Memory B cell (primary cell): Measurements from ENCODE around the gene SH3GL1.

Experiments used
- ATAC-seq: fragments of 150-1000 bp; cut with Tn5 transposase; 2 replicates; pipeline ENCODE4 v1.10.0; 2021; ENCODE audit warnings: low read depth, mild to moderate bottlenecking, moderate library complexity
- DNase-seq, 2 donors: peaks; one replicate each; pipeline ENCODE4 v3.0.0; 2022; ENCODE audit warnings: low spot score in 2 of 2
- H3K27ac Mint-ChIP-seq: one replicate; pipeline ENCODE4 v1.8.0; 2022; ENCODE audit warnings: mild to moderate bottlenecking, moderate library complexity, mixed read lengths
- H3K27me3 Mint-ChIP-seq: one replicate; pipeline ENCODE4 v1.8.0; 2022; ENCODE audit warnings: mixed read lengths
- H3K36me3 Mint-ChIP-seq: one replicate; pipeline ENCODE4 v1.8.0; 2022; ENCODE audit warnings: mild to moderate bottlenecking, mixed read lengths
- H3K4me1 Mint-ChIP-seq: one replicate; pipeline ENCODE4 v1.8.0; 2022; ENCODE audit warnings: mixed read lengths
- H3K4me3 Mint-ChIP-seq: one replicate; pipeline ENCODE4 v1.8.0; 2022; ENCODE audit warnings: mild to moderate bottlenecking, moderate library complexity, mixed read lengths
- H3K9me3 Mint-ChIP-seq: one replicate; pipeline ENCODE4 v1.8.0; 2022; ENCODE audit warnings: mixed read lengths

The SH3GL1 gene

DNA sequence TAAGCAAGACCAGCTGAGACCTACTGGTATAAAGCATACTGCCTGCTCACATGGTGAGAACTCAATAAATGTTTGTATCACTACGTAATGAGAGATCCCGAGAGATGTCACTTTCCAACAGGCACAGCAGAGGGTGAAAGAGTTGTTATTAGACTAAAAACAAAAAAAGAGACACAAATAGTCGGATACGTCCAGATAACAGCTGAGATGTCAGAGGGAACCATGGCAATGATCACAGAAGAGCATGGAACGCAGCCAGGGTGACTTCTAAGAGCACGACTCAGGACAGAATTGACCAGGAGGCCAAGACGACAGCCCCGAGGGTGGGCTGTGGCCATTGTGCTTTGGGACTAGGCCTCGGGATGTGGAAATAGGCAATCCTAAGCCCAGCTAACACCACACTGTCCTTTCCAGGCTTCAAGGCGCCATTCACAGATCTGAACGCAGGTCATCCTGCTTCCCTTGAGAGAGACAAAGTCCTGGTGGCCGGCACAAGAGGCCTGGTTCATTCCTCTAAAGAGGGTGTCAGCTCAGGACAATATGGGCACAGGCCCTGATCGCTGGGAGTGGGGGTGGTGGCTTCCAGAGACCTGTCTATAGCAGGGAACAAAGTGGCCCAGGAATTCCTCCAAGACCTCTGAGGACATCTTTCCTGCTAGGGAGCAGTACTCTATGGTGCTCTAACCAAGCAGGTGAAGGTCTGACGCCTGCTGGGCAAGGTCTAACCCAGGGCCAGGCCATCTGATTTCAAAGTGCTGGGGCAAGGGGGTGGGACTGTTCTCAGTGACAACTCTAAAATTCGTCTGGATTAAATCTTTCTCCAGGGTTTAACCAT lies 3.2 kb downstream of the SH3GL1 start:
- no peak overlapping the region for H3K4me3 Mint-ChIP-seq
- H3K36me3 Mint-ChIP-seq, result peaks cover 3% of the 10 kb centered on the region
- H3K27me3 Mint-ChIP-seq, result no peaks in the 10 kb centered on the region
- H3K27ac Mint-ChIP-seq, result no peak overlapping the region
- no peaks in the 10 kb centered on the region for H3K9me3 Mint-ChIP-seq
- peaks cover 48% of the 10 kb centered on the region for H3K4me1 Mint-ChIP-seq
- ATAC-seq, result no peak
- DNase-seq, result no peak

DNA sequence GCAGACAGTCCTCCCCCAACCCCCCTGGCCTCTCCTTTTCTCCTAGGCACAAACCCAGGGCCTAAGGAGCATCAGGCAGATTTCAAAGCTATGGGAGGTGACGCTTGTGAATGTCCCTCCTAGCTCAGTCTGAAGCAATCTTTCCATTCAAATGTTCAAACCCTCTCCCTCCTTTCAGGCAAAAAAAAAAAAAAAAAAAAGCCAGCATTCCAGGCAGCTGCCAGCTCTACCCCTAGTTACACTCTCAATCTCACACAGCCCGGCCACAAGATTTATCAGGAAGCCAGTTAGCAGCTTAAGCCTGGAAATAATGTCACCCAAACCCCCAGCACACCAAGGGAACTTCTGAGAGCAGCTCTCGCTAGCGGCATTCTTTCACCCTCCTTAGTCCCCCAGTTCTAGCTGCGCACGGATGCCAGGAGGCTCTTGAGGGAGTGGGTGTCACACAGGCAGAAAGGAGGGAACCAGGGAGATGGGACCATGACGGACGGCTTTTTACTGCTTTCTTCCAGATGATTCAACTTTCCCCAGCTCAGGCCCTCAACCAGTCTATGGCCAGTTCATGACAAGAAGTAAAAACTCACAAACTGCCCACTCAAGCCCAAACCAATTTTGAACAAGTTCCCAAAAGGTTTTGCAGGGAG lies 6.3 kb downstream of the SH3GL1 start:
- H3K4me1 Mint-ChIP-seq, result peaks cover 41% of the 10 kb centered on the region
- H3K36me3 Mint-ChIP-seq, result peaks cover 8% of the 10 kb centered on the region
- H3K4me3 Mint-ChIP-seq, result no peak overlapping the region
- H3K9me3 Mint-ChIP-seq, result no peaks in the 10 kb centered on the region
- H3K27me3 Mint-ChIP-seq, result no peaks in the 10 kb centered on the region
- no peak for ATAC-seq
- no peak for DNase-seq
- peak overlapping the region; percentile 14 for H3K27ac Mint-ChIP-seq

DNA sequence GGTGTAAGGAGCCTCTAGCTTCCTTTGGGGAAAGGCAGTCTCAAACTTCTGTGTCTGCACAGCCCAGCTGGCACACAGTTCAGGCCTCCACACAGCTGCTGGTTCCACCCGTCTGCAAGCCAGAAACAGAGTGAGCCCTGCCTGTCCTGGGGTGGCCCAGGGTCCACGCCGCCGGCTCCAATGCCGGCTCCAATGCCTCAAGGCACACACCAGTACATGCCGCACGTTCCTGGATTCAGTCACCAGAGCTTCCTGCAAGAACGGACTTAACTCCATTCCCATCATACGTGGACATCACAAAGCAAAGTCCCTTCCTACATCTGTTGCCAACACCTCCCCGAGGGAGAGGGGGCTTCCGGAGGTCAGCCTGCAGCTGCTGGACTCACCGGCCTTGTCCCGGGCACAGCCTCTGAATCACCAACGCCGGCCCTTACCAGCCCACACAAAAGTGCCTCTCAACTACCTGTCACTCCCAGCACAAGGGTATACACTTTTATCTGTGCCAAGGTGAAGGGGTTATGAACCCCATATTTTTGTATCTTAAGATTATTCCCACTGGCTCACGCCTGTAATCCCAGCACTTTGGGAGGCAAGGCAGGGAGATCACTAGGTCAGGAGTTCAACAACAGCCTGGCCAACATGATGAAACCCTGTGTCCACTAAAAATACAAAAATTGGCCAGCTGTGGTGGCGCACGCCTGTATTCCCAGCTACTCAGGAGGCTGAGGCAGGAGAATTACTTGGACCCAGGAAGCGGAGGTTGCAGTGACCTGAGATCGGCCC lies 8.5 kb downstream of the SH3GL1 start:
- no peaks in the 10 kb centered on the region for H3K9me3 Mint-ChIP-seq
- ATAC-seq (no peak), DNase-seq (no peak)
- no peak overlapping the region for H3K27ac Mint-ChIP-seq
- H3K4me1 Mint-ChIP-seq, result peaks cover 38% of the 10 kb centered on the region
- no peak overlapping the region for H3K4me3 Mint-ChIP-seq
- peaks cover 10% of the 10 kb centered on the region for H3K36me3 Mint-ChIP-seq
- H3K27me3 Mint-ChIP-seq, result no peaks in the 10 kb centered on the region

DNA sequence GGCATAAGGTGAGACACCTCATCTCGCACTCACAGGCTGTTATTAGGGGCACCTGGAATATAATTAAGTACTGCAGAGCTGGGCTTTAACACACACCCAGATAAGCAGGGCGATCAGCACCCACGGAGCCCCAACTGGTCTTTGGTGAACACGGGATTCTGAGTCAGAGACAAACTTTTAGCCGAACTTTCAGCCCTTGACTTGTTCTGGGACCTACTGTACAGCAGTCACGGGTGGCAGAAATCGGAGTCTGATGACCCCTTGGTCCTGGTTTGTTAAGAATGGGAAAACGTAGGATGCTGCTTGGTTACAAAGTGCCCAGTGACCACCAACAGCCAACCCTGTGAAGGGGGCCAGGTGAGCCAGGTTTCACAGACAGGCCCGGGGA lies 9.0 kb downstream of the SH3GL1 start:
- Mint-ChIP-seq H3K9me3 (no peaks in the 10 kb centered on the region), H3K4me1 (peaks cover 35% of the 10 kb centered on the region), H3K4me3 (no peak overlapping the region), H3K27ac (no peak overlapping the region), H3K36me3 (peaks cover 10% of the 10 kb centered on the region), H3K27me3 (no peaks in the 10 kb centered on the region)
- ATAC-seq (no peak), DNase-seq (no peak)

DNA sequence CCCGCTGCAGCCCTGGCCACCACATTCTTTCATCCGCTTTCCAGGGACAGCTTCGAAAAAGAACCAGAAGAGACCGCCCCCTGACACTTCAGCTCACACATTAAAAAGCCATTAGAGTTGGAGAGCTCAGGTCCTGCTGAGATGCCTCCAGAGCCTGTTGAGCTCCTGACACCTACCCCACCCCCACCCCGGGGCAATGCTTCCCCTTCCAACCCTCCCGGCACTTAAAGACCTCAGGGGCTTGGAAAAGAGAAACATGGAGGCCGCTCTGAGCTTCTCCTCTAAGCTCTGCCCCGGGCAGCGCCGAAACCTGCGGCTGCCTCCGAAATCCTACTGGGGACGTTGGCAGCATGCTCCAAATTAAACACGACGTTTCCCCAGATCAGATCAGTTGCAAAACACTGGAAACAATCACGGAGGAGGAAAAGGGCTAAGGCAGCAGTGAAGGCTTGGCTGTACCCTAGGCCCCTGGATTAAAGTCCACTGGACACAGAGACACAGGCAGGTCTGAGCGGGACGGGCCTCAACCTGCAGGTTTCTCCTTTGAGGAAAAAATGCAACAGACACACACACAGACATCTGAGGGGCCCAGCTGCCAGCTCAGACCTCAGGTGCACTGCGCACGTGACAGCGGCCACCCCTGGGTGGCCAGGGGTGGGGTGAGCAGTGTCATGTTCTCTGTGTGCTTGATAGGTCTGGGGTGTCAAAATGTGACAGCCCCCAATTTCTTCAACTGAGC lies 9.6 kb downstream of the SH3GL1 start:
- Mint-ChIP-seq H3K4me1 (peaks cover 35% of the 10 kb centered on the region), H3K36me3 (peaks cover 10% of the 10 kb centered on the region), H3K27ac (peak overlapping the region; percentile 18), H3K27me3 (no peaks in the 10 kb centered on the region), H3K9me3 (no peaks in the 10 kb centered on the region), H3K4me3 (no peak overlapping the region)
- DNase-seq, result no peak
- ATAC-seq, result no peak

DNA sequence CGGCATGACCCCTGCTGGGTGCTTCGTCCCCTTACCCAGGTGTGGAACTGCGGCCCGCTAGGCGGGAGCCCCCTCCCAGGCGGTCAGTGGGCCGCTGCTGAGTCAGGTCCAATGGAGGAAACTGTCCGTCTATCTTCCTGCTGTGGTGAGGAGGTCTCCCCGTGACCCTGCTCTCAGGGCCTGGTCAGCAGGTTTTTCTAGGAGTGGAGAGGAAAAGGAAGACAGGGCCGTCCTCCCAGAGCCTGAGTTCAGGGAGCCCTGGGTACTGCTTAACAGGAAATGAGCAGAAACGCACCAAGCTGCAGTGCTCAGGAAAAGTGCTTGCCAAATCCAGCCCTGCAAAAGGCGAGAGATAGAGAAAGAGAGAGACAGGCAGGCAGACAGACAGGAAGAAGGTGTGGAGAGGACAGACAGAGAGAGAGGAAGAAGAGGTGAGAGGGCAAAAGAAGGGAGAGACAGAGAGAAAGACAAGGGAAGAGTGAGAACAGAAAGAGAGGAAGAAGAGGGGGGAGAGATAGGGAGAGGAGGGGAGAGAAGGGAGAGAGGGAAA lies 10.3 kb downstream of the SH3GL1 start:
- peaks cover 33% of the 10 kb centered on the region for H3K4me1 Mint-ChIP-seq
- no peak for DNase-seq

DNA sequence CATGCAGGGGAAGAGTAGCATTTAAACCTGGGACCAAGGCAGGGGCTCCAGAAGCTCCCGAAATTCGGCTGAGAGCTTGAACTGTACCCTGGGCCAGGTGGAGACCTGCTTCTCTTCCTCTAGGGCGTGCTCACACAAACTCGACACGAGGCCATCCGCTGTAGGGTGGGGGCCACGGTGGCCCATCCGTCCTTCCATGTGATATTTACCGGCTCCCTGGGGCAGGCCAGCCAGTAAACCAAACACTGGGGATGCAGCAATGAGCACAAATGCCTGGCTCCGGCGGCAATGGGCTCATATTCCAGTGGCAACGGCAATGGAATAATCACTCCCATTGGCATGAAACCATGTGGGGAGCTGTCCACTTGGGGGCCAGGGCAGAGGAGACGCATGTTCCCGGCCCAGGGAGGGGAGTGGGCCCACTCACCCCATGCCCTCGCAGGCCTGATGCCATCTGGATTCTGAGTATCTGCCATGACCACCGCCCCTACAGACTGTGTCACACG lies 10.8 kb downstream of the SH3GL1 start:
- DNase-seq (no peak), ATAC-seq (no peak)
- Mint-ChIP-seq H3K4me1 (peaks cover 29% of the 10 kb centered on the region), H3K4me3 (no peak overlapping the region), H3K27ac (no peak overlapping the region), H3K36me3 (peaks cover 10% of the 10 kb centered on the region), H3K9me3 (no peaks in the 10 kb centered on the region), H3K27me3 (no peaks in the 10 kb centered on the region)

More for the DNA sequence above, 10.3 kb downstream of the SH3GL1 start:
- ATAC-seq, result no peak
- H3K9me3 Mint-ChIP-seq, result no peaks in the 10 kb centered on the region
- no peak overlapping the region for H3K4me3 Mint-ChIP-seq
- no peaks in the 10 kb centered on the region for H3K27me3 Mint-ChIP-seq
- H3K36me3 Mint-ChIP-seq, result peaks cover 10% of the 10 kb centered on the region
- H3K27ac Mint-ChIP-seq, result peak overlapping the region; percentile 18

DNA sequence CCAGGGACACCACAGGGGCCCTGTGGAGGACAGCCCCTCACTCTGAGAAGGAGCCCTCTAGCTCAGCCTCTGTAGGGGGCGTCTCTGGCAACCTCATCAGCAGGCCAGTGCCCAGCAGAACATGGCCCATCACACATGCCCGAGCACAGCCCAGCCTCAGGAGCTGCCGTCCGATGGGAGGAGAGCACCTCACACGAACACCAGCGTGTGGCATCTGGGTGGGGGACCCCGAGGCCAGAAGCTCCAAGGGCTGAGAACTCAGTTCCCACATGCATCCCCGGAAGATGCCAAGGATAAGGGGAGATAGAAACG lies 11.3 kb downstream of the SH3GL1 start:
- no peak overlapping the region for H3K4me3 Mint-ChIP-seq
- ATAC-seq, result no peak

DNA sequence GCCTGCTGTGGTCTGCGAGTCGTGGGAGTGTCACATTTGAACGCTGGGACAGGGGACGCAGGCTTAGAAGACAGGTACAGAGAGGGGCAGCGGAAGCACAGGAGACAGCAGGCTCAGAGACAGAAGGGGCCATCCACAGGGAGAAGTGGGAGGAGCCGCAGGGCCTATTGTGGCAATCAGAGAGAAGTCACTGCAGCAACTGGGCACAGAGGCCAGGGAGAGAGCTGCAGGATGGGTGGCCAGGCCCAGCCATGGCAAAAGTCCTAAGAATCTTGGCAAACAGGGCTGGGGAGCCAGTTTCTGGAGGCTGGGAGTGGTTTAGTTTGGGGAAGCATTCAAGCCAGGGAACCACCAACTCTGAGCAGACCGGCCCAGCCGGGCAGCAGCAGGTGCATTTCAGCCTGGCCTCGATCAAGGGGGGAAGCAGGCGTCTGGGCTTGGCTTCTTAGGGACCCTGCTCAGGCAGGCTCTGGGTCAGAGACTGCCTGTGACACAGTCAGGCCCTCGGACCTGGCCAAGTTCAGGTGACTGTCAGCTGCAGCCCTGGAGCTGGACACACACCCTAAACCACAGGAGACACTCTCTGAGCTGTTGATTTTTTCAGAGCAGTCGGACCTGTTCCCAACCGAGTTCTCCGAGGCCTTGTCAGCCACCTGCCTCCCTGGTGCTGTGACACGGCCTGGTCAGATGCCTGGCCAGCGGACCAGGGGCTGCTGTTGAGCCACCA lies 11.8 kb downstream of the SH3GL1 start:
- H3K27ac Mint-ChIP-seq, result peak overlapping the region; percentile 22
- no peaks in the 10 kb centered on the region for H3K27me3 Mint-ChIP-seq
- peaks cover 10% of the 10 kb centered on the region for H3K36me3 Mint-ChIP-seq
- H3K4me1 Mint-ChIP-seq, result peaks cover 21% of the 10 kb centered on the region
- DNase-seq, result no peak
- H3K9me3 Mint-ChIP-seq, result no peaks in the 10 kb centered on the region
- no peak overlapping the region for H3K4me3 Mint-ChIP-seq
- ATAC-seq, result no peak

More for the DNA sequence above, 11.3 kb downstream of the SH3GL1 start:
- Mint-ChIP-seq H3K27ac (no peak overlapping the region), H3K36me3 (peaks cover 10% of the 10 kb centered on the region), H3K9me3 (no peaks in the 10 kb centered on the region), H3K4me1 (peaks cover 24% of the 10 kb centered on the region), H3K27me3 (no peaks in the 10 kb centered on the region)
- no peak for DNase-seq

DNA sequence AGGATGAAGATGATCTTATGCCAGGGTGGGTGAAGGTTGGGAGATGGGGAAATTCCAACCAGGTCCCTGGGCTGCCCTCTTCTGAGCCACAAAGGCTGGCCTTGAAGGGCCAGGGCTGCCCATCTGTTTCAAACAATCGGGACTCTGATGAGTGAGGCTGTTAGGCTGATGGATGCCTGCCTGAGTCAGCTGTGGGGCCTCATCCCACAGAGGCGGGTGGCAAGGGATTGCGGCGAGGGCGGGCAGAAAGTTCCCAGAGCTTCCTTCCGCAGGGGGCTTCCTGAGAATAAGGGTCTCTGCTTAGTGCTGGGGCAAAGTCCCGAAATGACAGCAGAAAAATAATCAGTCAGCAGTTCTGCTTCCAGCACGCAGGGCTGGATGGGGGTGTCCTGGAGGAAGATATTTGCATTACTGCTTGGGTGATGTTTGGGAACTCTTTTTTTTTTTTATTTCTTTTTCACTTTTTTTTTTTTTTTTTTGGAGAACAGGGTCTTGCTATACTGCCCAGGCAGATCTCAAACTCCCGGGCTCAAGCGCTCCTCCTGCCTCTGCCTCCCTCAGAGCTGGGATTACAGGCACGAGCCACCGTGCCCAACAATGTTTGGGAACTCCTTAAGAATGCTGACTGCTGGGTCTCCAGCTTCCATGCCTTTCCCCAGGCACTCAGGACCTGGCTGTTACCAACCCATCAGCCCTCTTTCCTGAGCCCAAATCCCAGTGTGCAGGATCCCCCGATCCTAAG lies 14.1 kb downstream of the SH3GL1 start:
- DNase-seq (no peak), ATAC-seq (no peak)
- Mint-ChIP-seq H3K4me1 (peaks cover 26% of the 10 kb centered on the region), H3K27me3 (no peaks in the 10 kb centered on the region), H3K4me3 (no peak overlapping the region), H3K36me3 (peaks cover 10% of the 10 kb centered on the region), H3K9me3 (no peaks in the 10 kb centered on the region), H3K27ac (peak overlapping the region; percentile 41)

DNA sequence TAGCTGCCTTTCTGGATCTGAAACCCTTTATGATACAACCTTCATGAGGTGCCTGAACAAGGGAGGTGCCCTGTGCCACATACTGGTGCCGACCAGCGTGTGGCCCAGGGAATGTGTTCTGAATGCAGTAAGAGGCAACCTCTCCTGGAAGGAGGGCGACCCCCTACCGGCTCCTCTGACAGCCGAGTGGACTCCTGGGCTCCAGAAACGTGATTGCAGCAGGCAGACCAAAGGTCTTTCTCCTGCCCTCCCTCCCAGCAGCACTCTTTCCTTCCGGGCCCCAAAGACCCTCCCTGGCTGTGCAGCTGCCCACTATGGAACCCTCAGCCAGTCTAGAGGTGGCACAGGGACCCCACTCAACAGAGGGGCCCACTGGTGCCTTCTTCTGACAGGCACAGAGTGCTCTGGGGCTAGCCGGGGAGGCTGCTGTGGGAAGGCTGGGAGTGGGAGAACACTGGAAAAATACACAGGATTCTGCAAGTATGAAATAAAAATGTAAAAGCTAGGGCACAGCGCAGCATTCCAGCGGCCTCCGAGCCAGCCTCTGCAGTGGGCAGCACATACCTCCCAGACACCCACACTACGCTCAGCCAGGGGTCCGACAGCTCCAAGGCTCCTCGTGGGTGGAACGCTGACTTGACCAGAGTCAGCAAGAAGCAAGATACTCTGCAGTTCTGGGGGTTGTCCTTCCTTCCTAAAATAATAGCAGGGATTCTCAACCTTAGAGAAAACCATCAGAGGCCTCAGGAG lies 14.9 kb downstream of the SH3GL1 start:
- Mint-ChIP-seq H3K4me3 (no peak overlapping the region), H3K4me1 (peaks cover 29% of the 10 kb centered on the region), H3K9me3 (no peaks in the 10 kb centered on the region), H3K27ac (no peak overlapping the region), H3K36me3 (peaks cover 10% of the 10 kb centered on the region), H3K27me3 (no peaks in the 10 kb centered on the region)
- DNase-seq (no peak), ATAC-seq (no peak)

DNA sequence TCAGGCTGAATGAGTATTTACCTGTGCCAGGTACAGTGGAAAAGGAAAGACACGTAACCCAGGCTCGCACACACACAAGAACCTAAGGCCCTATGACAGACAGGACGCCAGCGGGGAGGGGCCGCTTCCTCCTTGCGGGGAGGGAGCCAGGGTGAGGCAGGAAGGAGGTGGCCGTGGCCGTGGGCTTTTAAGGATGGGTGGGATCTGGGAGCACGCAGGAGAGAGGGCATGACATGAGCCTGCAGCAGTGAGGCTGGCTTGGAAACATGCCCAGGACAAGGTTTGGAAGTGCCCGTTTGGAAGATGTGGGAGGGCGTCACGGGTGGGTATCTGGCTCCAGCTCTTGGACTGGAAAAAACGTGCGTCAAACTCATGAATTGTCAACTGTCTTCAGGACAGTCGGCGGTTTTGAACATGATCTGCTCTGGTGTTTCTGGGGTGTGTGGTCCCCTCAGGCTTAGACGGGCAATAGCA lies 20.1 kb downstream of the SH3GL1 start:
- Mint-ChIP-seq H3K27ac (peak overlapping the region; percentile 94), H3K4me3 (peak overlapping the region; percentile 86), H3K36me3 (no peaks in the 10 kb centered on the region), H3K27me3 (no peaks in the 10 kb centered on the region), H3K4me1 (peaks cover 50% of the 10 kb centered on the region), H3K9me3 (no peaks in the 10 kb centered on the region)
- DNase-seq (no peak), ATAC-seq (peak; percentile 49)
